Natural killer cell treated with Interleukin-12 subunit alpha and Interleukin-12 subunit beta and Interleukin-15 and Interleukin-18, amount 100 ng/mL, for 72 hours (primary cell): ENCODE results near the gene SP110. TPM values are rescaled to one million over a fixed set of nuclear protein-coding genes. Genes with fewer than 3 reads are reported as not detected.
"Not testable (repeated sequence)": the region's sequence is repeated elsewhere in the genome, so short reads cannot be mapped to it uniquely, and the experiment has no call there.

Experiments
- ATAC-seq, 2 donors: fragments of 150-1000 bp; cut with Tn5 transposase in 1 of 2; sonication (Bioruptor Pico), chemical (Tn5 transposase) in 1 of 2; 2 replicates each; pipeline ENCODE4 v1.10.0; 2021
- DNase-seq: peaks from one replicate; pipeline ENCODE4 v3.0.0; 2022; ENCODE audit warnings: low spot score
- H3K27ac Mint-ChIP-seq, 2 donors: 1 replicate in 1 of 2; 2 replicates in 1 of 2; pipeline ENCODE4 v1.8.0; 2022; ENCODE audit warnings: mixed read lengths in 2 of 2, mild to moderate bottlenecking in 1 of 2, moderate library complexity in 1 of 2
- H3K27me3 Mint-ChIP-seq, 2 donors: 1 replicate in 1 of 2; 2 replicates in 1 of 2; pipeline ENCODE4 v1.8.0; 2022; ENCODE audit warnings: mixed read lengths in 2 of 2
- H3K36me3 Mint-ChIP-seq: one replicate; pipeline ENCODE4 v1.8.0; 2022; ENCODE audit warnings: mixed read lengths
- H3K4me1 Mint-ChIP-seq, 2 donors: 1 replicate in 1 of 2; 2 replicates in 1 of 2; pipeline ENCODE4 v1.8.0; 2022; ENCODE audit warnings: low read depth in 2 of 2, mixed read lengths in 2 of 2, mild to moderate bottlenecking in 1 of 2
- H3K4me3 Mint-ChIP-seq: one replicate; pipeline ENCODE4 v1.8.0; 2022; ENCODE audit warnings: mixed read lengths
- H3K9me3 Mint-ChIP-seq: 2 replicates; pipeline ENCODE4 v1.8.0; 2022; ENCODE audit warnings: mixed read lengths
- total RNA-seq, 2 donors: library from RNA; stranded (reverse); gene quantifications; one replicate each; pipeline ENCODE4 v1.2.3, GENCODE V29; 2022

Gene SP110
- total RNA-seq: 10 to 100 TPM; 71.5 to 85.8 TPM

GRCh38 chr2:230219419-230220331, at the start of gene SP110:
Gene SP110 (minus strand): TSS chr2:230219984. CDS start chr2:230216927, 3,057 bp downstream.
- peaks cover 50 to 58% of the 10 kb centered on the region in 2 donors for H3K4me1 Mint-ChIP-seq
- H3K27ac Mint-ChIP-seq: peak within 1 kb of the TSS; percentile 95 to 98
- peaks cover 2% of the 10 kb centered on the region for H3K9me3 Mint-ChIP-seq
- H3K27me3 Mint-ChIP-seq: no peaks in the 10 kb centered on the region
- DNase-seq (peak; percentile 90), ATAC-seq (peak; percentile 93 to 94)
- peak within 1 kb of the TSS; percentile 99 for H3K4me3 Mint-ChIP-seq
- H3K36me3 Mint-ChIP-seq: peaks cover 31% of the 10 kb centered on the region

- Mint-ChIP-seq H3K36me3 (peaks cover 57% of the 10 kb centered on the region), H3K4me1 (peaks cover 11 to 23% of the 10 kb centered on the region in 2 donors), H3K9me3 (peaks cover 6% of the 10 kb centered on the region), H3K27me3 (no peaks in the 10 kb centered on the region), H3K4me3 (peak overlapping the region; percentile 53), H3K27ac (peak overlapping the region; percentile 37 to 65)
- no peak for DNase-seq
- peak in 1 of 2 donors; percentile 61 for ATAC-seq
These were observed 48.9 kb upstream of the SP110 start for GRCh38 chr2:230268606-230269243.

DNA sequence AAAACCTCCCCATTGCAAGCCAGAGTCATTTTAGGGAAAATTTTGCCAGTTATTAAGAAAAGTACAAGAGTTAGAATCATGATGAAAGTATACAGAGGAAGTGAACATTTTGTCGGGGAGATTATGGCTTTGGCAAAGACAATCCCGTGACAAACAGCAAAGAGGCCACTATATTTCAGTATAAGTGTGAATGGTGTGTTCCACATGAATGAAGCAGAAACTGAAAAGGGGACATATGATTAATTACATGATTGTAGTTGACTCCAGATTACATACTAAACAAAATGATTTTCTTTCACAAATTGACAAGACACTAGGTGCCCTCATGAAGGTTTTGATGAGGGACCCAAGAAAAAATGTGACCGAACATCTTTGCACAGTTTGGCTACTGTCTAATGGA, 47.8 kb upstream of the SP110 start:
- H3K4me3 Mint-ChIP-seq: peak overlapping the region; percentile 25
- H3K4me1 Mint-ChIP-seq: peaks cover 18 to 34% of the 10 kb centered on the region in 2 donors
- H3K36me3 Mint-ChIP-seq: peaks cover 54% of the 10 kb centered on the region
- ATAC-seq: peak in 1 of 2 donors; percentile 69
- DNase-seq: no peak
- no peaks in the 10 kb centered on the region for H3K27me3 Mint-ChIP-seq
- peak overlapping the region; percentile 11 to 60 for H3K27ac Mint-ChIP-seq
- H3K9me3 Mint-ChIP-seq: peaks cover 6% of the 10 kb centered on the region

DNA sequence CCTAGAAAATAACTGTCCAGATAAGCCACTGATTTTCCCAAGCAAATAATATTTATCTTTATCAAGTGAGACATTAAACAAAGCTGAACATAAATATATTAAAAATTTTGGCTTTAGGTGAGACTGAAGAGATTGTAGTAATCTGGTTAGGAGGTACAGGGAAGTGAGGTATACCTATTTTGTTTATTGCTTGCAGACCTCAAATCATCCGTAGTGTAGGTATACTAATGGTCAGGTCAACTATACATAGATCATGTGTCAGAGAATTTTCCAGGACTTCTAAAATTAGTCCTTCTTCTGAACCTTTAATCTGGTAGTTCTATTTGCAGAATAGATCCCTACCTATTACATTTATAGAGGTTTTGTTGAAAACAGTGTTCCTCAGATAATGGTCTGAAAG, 47.3 kb upstream of the SP110 start:
- peaks cover 23 to 39% of the 10 kb centered on the region in 2 donors for H3K4me1 Mint-ChIP-seq
- ATAC-seq (no peak), DNase-seq (no peak)
- peaks cover 56% of the 10 kb centered on the region for H3K36me3 Mint-ChIP-seq
- no peak overlapping the region for H3K4me3 Mint-ChIP-seq
- H3K9me3 Mint-ChIP-seq: peaks cover 6% of the 10 kb centered on the region
- H3K27me3 Mint-ChIP-seq: no peaks in the 10 kb centered on the region
- peak overlapping the region; percentile 11 to 60 for H3K27ac Mint-ChIP-seq

DNA sequence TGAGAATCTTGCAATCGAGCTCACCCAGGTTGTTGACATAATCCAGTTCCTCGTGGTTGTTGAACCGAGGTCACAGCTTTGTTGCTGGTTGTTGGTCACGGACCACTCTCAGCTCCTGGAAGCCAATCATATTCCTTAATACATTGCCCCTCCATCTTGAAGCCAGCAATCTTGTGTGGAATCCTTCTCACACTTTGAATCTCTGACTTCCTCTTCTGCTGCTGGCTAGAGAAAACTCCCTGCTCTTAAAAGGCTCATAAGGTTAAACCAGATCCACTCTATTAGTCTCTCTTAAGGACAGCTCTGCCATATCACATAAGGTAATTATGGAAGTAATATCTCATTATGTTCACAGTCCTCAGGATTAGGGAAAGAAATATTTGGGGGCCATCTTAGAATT, 46.9 kb upstream of the SP110 start:
- Mint-ChIP-seq H3K36me3 (peaks cover 57% of the 10 kb centered on the region), H3K9me3 (peaks cover 6% of the 10 kb centered on the region), H3K4me1 (peaks cover 27 to 43% of the 10 kb centered on the region in 2 donors), H3K27me3 (no peaks in the 10 kb centered on the region), H3K4me3 (no peak overlapping the region), H3K27ac (peak overlapping the region in 1 of 2 donors; percentile 11)
- ATAC-seq: no peak
- DNase-seq: no peak

DNA sequence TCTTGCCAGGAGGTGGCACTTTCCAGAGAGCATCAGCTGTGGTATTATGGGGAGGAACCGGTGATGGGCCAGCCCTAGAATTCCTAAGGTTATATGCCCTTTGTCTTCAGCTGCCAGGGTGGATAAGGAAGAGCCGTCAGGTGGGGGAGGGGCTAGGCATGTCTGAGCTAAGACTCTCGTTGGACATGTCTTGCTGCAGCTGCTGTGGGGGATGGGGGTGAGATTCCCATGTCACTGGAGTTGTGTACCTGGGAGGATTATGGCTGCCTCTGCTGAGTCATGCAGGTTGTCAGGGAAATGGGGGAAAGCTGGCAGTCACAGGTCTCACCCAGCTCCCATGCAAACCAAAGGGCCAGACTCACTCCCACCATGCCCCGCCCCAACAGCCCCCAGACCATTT, 45.2 kb upstream of the SP110 start:
- H3K9me3 Mint-ChIP-seq, DNase-seq, ATAC-seq, H3K27ac Mint-ChIP-seq, H3K27me3 Mint-ChIP-seq, H3K4me3 Mint-ChIP-seq: not testable (repeated sequence)
- peaks cover 57% of the 10 kb centered on the region for H3K36me3 Mint-ChIP-seq
- peaks cover 41 to 52% of the 10 kb centered on the region in 2 donors for H3K4me1 Mint-ChIP-seq

DNA sequence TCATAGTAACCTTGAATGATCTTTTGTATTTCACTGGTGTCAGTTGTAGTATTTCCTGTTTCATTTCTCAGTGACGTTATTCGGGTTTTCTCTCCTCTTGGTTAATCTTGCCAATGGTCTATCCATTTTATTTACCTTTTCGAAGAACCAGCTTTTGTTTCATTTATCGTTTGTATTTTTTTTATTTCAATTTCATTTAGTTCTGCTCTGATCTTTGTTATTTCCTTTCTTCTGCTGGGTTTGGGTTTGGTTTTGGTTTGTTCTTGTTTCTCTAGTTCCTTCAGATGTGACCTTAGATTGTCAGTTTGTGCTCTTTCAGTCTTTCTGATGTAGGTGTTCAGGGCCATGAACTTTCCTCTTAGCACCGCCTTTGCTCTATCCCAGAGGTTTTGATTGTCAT, 42.5 kb upstream of the SP110 start:
- ATAC-seq: no peak
- H3K36me3 Mint-ChIP-seq: peaks cover 42% of the 10 kb centered on the region
- no peaks in the 10 kb centered on the region for H3K9me3 Mint-ChIP-seq
- no peaks in the 10 kb centered on the region for H3K27me3 Mint-ChIP-seq
- DNase-seq: no peak
- H3K4me1 Mint-ChIP-seq: peaks cover 35% of the 10 kb centered on the region in 2 donors
- H3K4me3 Mint-ChIP-seq: peak overlapping the region; percentile 57
- peak overlapping the region in 1 of 2 donors; percentile 42 for H3K27ac Mint-ChIP-seq

- no peaks in the 10 kb centered on the region for H3K27me3 Mint-ChIP-seq
- peaks cover 37 to 38% of the 10 kb centered on the region in 2 donors for H3K4me1 Mint-ChIP-seq
- H3K9me3 Mint-ChIP-seq: no peaks in the 10 kb centered on the region
- ATAC-seq (no peak), DNase-seq (no peak)
- H3K27ac Mint-ChIP-seq: no peak overlapping the region
- H3K4me3 Mint-ChIP-seq: no peak overlapping the region
- H3K36me3 Mint-ChIP-seq: peaks cover 39% of the 10 kb centered on the region
These were observed 38.7 kb upstream of the SP110 start for GRCh38 chr2:230258483-230258882.

DNA sequence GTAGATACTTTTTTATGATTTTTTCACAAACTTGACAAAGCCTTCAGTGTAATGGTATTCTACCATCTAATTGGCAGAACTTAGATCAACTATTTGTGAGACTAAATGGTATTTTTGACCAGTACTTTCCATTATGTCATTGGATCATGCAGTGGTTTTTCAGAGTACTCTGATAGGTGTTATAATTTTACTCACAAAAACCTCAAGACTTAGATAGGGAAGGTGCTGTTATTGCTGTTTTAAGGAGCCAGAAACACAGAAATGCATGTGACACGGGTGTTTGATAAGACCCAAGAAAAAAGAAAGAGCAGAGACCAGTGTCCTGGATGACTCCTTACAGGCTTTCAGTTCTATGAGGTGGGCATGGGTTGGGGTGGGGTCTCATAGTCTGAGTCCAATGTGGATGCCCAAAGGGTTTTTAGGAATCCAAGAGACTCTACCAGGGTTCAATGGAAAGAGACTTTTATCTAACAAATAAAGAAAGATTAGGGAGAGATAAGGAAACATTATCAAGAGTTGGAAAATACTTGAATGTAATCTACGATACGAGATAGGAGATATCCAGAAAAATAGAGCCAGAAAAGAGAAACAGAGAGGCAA, 37.0 kb upstream of the SP110 start:
- H3K36me3 Mint-ChIP-seq: peaks cover 27% of the 10 kb centered on the region
- H3K27me3 Mint-ChIP-seq: no peaks in the 10 kb centered on the region
- DNase-seq: no peak
- no peak overlapping the region for H3K4me3 Mint-ChIP-seq
- H3K27ac Mint-ChIP-seq: peak overlapping the region; percentile 2 to 78
- ATAC-seq: peak in 1 of 2 donors; percentile 67
- no peaks in the 10 kb centered on the region for H3K9me3 Mint-ChIP-seq
- peaks cover 21 to 26% of the 10 kb centered on the region in 2 donors for H3K4me1 Mint-ChIP-seq

DNA sequence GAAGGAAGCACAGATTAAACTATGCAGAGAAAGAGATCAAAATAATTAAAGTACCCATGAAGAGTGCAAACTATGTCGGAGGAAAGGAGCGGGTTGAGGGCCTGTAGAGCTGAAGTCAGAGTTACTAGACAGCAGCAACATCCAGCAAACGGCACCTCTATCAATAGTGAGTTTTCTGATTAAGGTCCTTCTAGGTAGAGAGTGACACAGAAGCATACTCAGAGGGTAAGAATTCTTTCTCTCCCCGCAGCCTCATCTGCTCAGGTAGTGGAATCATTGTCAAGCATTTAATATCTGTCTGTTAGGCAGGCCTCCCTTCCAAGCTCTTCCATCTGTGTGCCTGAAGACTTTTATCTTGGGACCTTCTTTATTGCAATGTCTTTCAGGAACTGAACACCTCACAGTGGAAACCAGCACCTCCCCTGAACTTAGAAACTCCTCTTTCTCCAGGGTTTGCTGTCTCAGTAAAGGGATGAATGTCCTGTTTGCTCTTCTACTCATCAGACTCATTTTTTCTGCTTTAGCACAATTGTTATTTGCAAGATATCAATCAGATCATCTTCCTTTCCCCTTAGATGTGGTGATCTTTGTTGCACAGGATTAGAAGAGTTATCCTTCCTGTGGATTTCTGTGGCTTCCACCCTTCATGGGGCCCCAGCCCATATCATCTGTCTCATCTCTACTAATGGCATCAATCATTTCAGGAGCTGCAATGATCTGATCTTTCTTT, 34.5 kb upstream of the SP110 start:
- Mint-ChIP-seq H3K36me3 (peaks cover 9% of the 10 kb centered on the region), H3K27ac (no peak overlapping the region), H3K4me3 (no peak overlapping the region), H3K4me1 (peaks cover 8 to 10% of the 10 kb centered on the region in 2 donors), H3K9me3 (no peaks in the 10 kb centered on the region), H3K27me3 (no peaks in the 10 kb centered on the region)
- ATAC-seq (peak; percentile 11 to 63), DNase-seq (no peak)

- Mint-ChIP-seq H3K36me3 (no peaks in the 10 kb centered on the region), H3K27me3 (no peaks in the 10 kb centered on the region), H3K9me3 (no peaks in the 10 kb centered on the region), H3K4me1 (no peaks in the 10 kb centered on the region), H3K27ac (no peak overlapping the region), H3K4me3 (no peak overlapping the region)
- DNase-seq (no peak), ATAC-seq (no peak)
These were observed 30.4 kb upstream of the SP110 start for GRCh38 chr2:230250231-230250630.

GRCh38 chr2:230246206-230246605, 26.4 kb upstream of the SP110 start:
- Mint-ChIP-seq H3K4me1 (no peaks in the 10 kb centered on the region), H3K27ac (no peak overlapping the region), H3K4me3 (no peak overlapping the region), H3K36me3 (peaks cover 17% of the 10 kb centered on the region), H3K9me3 (no peaks in the 10 kb centered on the region), H3K27me3 (no peaks in the 10 kb centered on the region)
- DNase-seq (no peak), ATAC-seq (no peak)

GRCh38 chr2:230244211-230244610, 24.4 kb upstream of the SP110 start:
- Mint-ChIP-seq H3K4me3 (no peak overlapping the region), H3K27me3 (no peaks in the 10 kb centered on the region), H3K9me3 (no peaks in the 10 kb centered on the region), H3K36me3 (peaks cover 28% of the 10 kb centered on the region), H3K27ac (no peak overlapping the region), H3K4me1 (no peaks in the 10 kb centered on the region)
- DNase-seq (no peak), ATAC-seq (no peak)
